Activated T-cell treated with anti-CD3 and anti-CD28 coated beads, Interleukin-2, amount 50 U/mL, for 4 hours (primary cell): ENCODE results near the gene DHX29. TPM values are rescaled to one million over a fixed set of nuclear protein-coding genes. Genes with fewer than 3 reads are reported as not detected.
"Not testable (repeated sequence)": the region's sequence is repeated elsewhere in the genome, so short reads cannot be mapped to it uniquely, and the experiment has no call there.

Experiments used
- ATAC-seq, 2 donors: fragments of 200-7000 bp; cut with Tn5 transposase; one replicate each; pipeline ENCODE4 v1.10.0; 2021
- DNase-seq: peaks from one replicate; pipeline ENCODE4 v3.0.0-alpha.2; 2020
- H3K27me3 Mint-ChIP-seq: one replicate; pipeline ENCODE4 v1.8.0; 2021; ENCODE audit warnings: low read depth, mixed read lengths
- H3K36me3 Mint-ChIP-seq: one replicate; pipeline ENCODE4 v1.8.0; 2022; ENCODE audit warnings: mixed read lengths; ENCODE audit not compliant: insufficient read depth
- H3K4me1 Mint-ChIP-seq: one replicate; pipeline ENCODE4 v1.8.0; 2021; ENCODE audit warnings: low read depth, mixed read lengths
- H3K4me3 Mint-ChIP-seq: one replicate; pipeline ENCODE4 v1.8.0; 2021; ENCODE audit warnings: mild to moderate bottlenecking, moderate library complexity, mixed read lengths
- H3K9me3 Mint-ChIP-seq: one replicate; pipeline ENCODE4 v1.8.0; 2021; ENCODE audit warnings: mixed read lengths
- total RNA-seq, 3 donors: library from RNA; stranded (reverse); gene quantifications; one replicate each; pipeline ENCODE4 v1.2.1, GENCODE V29; 2021

The DHX29 gene
- total RNA-seq, 3 donors from 2014 or later: 22.3 to 23.1 (median 22.5) TPM

- DNase-seq: no peak
- Mint-ChIP-seq H3K4me3 (no peak overlapping the region), H3K27me3 (no peaks in the 10 kb centered on the region), H3K36me3 (peaks cover 36% of the 10 kb centered on the region), H3K9me3 (no peaks in the 10 kb centered on the region), H3K4me1 (peaks cover 33% of the 10 kb centered on the region)
- ATAC-seq: no peak
Measured at GRCh38 chr5:55325621-55326020, 18.1 kb upstream of the DHX29 start.

- Mint-ChIP-seq H3K9me3 (no peaks in the 10 kb centered on the region), H3K4me3 (no peak overlapping the region), H3K4me1 (peaks cover 27% of the 10 kb centered on the region), H3K36me3 (peaks cover 30% of the 10 kb centered on the region), H3K27me3 (no peaks in the 10 kb centered on the region)
- no peak for DNase-seq
- ATAC-seq: peak; percentile 46 to 56
Measured at GRCh38 chr5:55324815-55325418, 17.4 kb upstream of the DHX29 start.

- no peak overlapping the region for H3K4me3 Mint-ChIP-seq
- no peaks in the 10 kb centered on the region for H3K27me3 Mint-ChIP-seq
- peaks cover 29% of the 10 kb centered on the region for H3K4me1 Mint-ChIP-seq
- DNase-seq (no peak), ATAC-seq (no peak)
- peaks cover 24% of the 10 kb centered on the region for H3K36me3 Mint-ChIP-seq
- H3K9me3 Mint-ChIP-seq: no peaks in the 10 kb centered on the region
Measured at GRCh38 chr5:55324006-55324405, 16.5 kb upstream of the DHX29 start.

GRCh38 chr5:55320571-55320970, 13.1 kb upstream of the DHX29 start:
- Mint-ChIP-seq H3K36me3 (peaks cover 26% of the 10 kb centered on the region), H3K9me3 (peaks cover 10% of the 10 kb centered on the region), H3K4me3 (no peak overlapping the region), H3K4me1 (peaks cover 40% of the 10 kb centered on the region), H3K27me3 (no peaks in the 10 kb centered on the region)
- ATAC-seq: no peak
- no peak for DNase-seq

- no peak for DNase-seq
Measured at GRCh38 chr5:55319491-55319890, 12.0 kb upstream of the DHX29 start.

GRCh38 chr5:55318237-55318636, 10.7 kb upstream of the DHX29 start:
- not testable (repeated sequence) for H3K27me3 Mint-ChIP-seq, H3K9me3 Mint-ChIP-seq, H3K4me3 Mint-ChIP-seq, ATAC-seq, DNase-seq
- Mint-ChIP-seq H3K4me1 (peaks cover 50% of the 10 kb centered on the region), H3K36me3 (peaks cover 26% of the 10 kb centered on the region)

More at GRCh38 chr5:55319491-55319890, 12.0 kb upstream of the DHX29 start:
- peaks cover 41% of the 10 kb centered on the region for H3K4me1 Mint-ChIP-seq
- no peak overlapping the region for H3K4me3 Mint-ChIP-seq
- peaks cover 10% of the 10 kb centered on the region for H3K9me3 Mint-ChIP-seq
- peaks cover 21% of the 10 kb centered on the region for H3K36me3 Mint-ChIP-seq
- ATAC-seq: no peak
- H3K27me3 Mint-ChIP-seq: no peaks in the 10 kb centered on the region

GRCh38 chr5:55316837-55317236, 9.3 kb upstream of the DHX29 start:
- Mint-ChIP-seq H3K4me1 (peaks cover 50% of the 10 kb centered on the region), H3K27me3 (no peaks in the 10 kb centered on the region)

GRCh38 chr5:55316289-55316688, 8.8 kb upstream of the DHX29 start:
- peaks cover 10% of the 10 kb centered on the region for H3K9me3 Mint-ChIP-seq
- H3K27me3 Mint-ChIP-seq: no peaks in the 10 kb centered on the region
- peaks cover 53% of the 10 kb centered on the region for H3K4me1 Mint-ChIP-seq
- DNase-seq (no peak), ATAC-seq (no peak)
- peaks cover 29% of the 10 kb centered on the region for H3K36me3 Mint-ChIP-seq
- H3K4me3 Mint-ChIP-seq: no peak overlapping the region

More at GRCh38 chr5:55316837-55317236, 9.3 kb upstream of the DHX29 start:
- no peak for ATAC-seq
- peaks cover 10% of the 10 kb centered on the region for H3K9me3 Mint-ChIP-seq
- H3K36me3 Mint-ChIP-seq: peaks cover 26% of the 10 kb centered on the region
- DNase-seq: no peak
- no peak overlapping the region for H3K4me3 Mint-ChIP-seq

GRCh38 chr5:55313870-55314617, 6.5 kb upstream of the DHX29 start:
- no peak for ATAC-seq
- peaks cover 59% of the 10 kb centered on the region for H3K4me1 Mint-ChIP-seq
- H3K27me3 Mint-ChIP-seq: no peaks in the 10 kb centered on the region
- DNase-seq: no peak
- no peak overlapping the region for H3K4me3 Mint-ChIP-seq
- peaks cover 29% of the 10 kb centered on the region for H3K36me3 Mint-ChIP-seq
- peaks cover 10% of the 10 kb centered on the region for H3K9me3 Mint-ChIP-seq

- Mint-ChIP-seq H3K9me3 (no peaks in the 10 kb centered on the region), H3K4me1 (peaks cover 30% of the 10 kb centered on the region), H3K4me3 (no peak overlapping the region), H3K27me3 (no peaks in the 10 kb centered on the region), H3K36me3 (peaks cover 16% of the 10 kb centered on the region)
- ATAC-seq (peak in 1 of 2 donors; percentile 6), DNase-seq (no peak)
Measured at GRCh38 chr5:55308254-55308836, 851 bp upstream of the DHX29 start.

- no peak overlapping the region for H3K4me3 Mint-ChIP-seq
- ATAC-seq: no peak
- H3K9me3 Mint-ChIP-seq: no peaks in the 10 kb centered on the region
- H3K27me3 Mint-ChIP-seq: no peaks in the 10 kb centered on the region
- no peak for DNase-seq
- H3K4me1 Mint-ChIP-seq: peaks cover 26% of the 10 kb centered on the region
- H3K36me3 Mint-ChIP-seq: peaks cover 18% of the 10 kb centered on the region
Measured at GRCh38 chr5:55306641-55307382, 682 bp downstream of the DHX29 start.

- Mint-ChIP-seq H3K4me3 (no peak overlapping the region), H3K4me1 (peaks cover 14% of the 10 kb centered on the region), H3K27me3 (no peaks in the 10 kb centered on the region), H3K36me3 (peaks cover 18% of the 10 kb centered on the region), H3K9me3 (no peaks in the 10 kb centered on the region)
- DNase-seq: no peak
- ATAC-seq: no peak
Measured at GRCh38 chr5:55305345-55305744, 2.1 kb downstream of the DHX29 start.

GRCh38 chr5:55304584-55304983, 2.9 kb downstream of the DHX29 start:
- peaks cover 18% of the 10 kb centered on the region for H3K36me3 Mint-ChIP-seq
- ATAC-seq (no peak), DNase-seq (no peak)
- no peaks in the 10 kb centered on the region for H3K27me3 Mint-ChIP-seq
- H3K4me1 Mint-ChIP-seq: peaks cover 11% of the 10 kb centered on the region
- H3K9me3 Mint-ChIP-seq: no peaks in the 10 kb centered on the region
- H3K4me3 Mint-ChIP-seq: no peak overlapping the region

GRCh38 chr5:55303238-55303690, 4.2 kb downstream of the DHX29 start:
- ATAC-seq (no peak), DNase-seq (no peak)
- Mint-ChIP-seq H3K4me3 (no peak overlapping the region), H3K36me3 (peaks cover 18% of the 10 kb centered on the region), H3K27me3 (no peaks in the 10 kb centered on the region), H3K4me1 (peaks cover 11% of the 10 kb centered on the region), H3K9me3 (no peaks in the 10 kb centered on the region)
